K562 (cell line): ENCODE results near the gene SAE1. TPM values are rescaled to one million over a fixed set of nuclear protein-coding genes. Genes with fewer than 3 reads are reported as not detected.

Source experiments
- BCOR ChIP-seq: fragments of 450-650 bp; IDR thresholded peaks from 2 replicates; pipeline ENCODE4 v1.6.1; 2016
- FOXK2 ChIP-seq, 2 experiments: fragments of 450-650 bp; IDR thresholded peaks in 1 of 2; conservative IDR thresholded peaks in 1 of 2; 2 replicates each; pipeline ENCODE4 v1.6.1; 2016; ENCODE audit warnings: low read depth in 2 of 2, mild to moderate bottlenecking in 1 of 2
- FUS ChIP-seq: fragments of 200-400 bp; formaldehyde crosslinking; optimal IDR thresholded peaks from 2 replicates; pipeline ENCODE3; 2017; ENCODE audit warnings: low read depth, low read length
- KAT7 ChIP-seq: sonication (generic); formaldehyde crosslinking; IDR thresholded peaks from 2 replicates; pipeline ENCODE4 v1.8.0; 2022; ENCODE audit warnings: missing genetic modification reagents, mild to moderate bottlenecking, borderline replicate concordance
- MIER1 ChIP-seq: fragments of 450-650 bp; IDR thresholded peaks from 2 replicates; pipeline ENCODE4 v1.6.1; 2016; ENCODE audit warnings: antibody characterized with exemption, mild to moderate bottlenecking, low read depth
- NR3C1 ChIP-seq: sonication (generic); formaldehyde crosslinking; IDR thresholded peaks from 2 replicates; pipeline ENCODE4 v1.8.1; 2022; ENCODE audit warnings: missing genetic modification reagents
- RUNX1 ChIP-seq: sonication (generic); IDR thresholded peaks from 2 replicates; pipeline ENCODE4 v1.6.1; 2016; ENCODE audit warnings: antibody characterized with exemption, low read depth
- TEAD1 ChIP-seq, 2 experiments: fragments of 450-650 bp in 1 of 2; sonication (generic) in 1 of 2; formaldehyde crosslinking; IDR thresholded peaks; 2 replicates each; pipeline versions ENCODE4 v1.4.0 to v1.8.0; 2020 to 2022; ENCODE audit warnings: mild to moderate bottlenecking in 2 of 2, missing genetic modification reagents in 1 of 2
- TOE1 ChIP-seq, 2 experiments: fragments of 450-650 bp in 1 of 2; sonication (generic) in 1 of 2; formaldehyde crosslinking in 1 of 2; IDR thresholded peaks; 2 replicates each; pipeline versions ENCODE4 v1.7.1 to v1.8.0; 2016 to 2022; ENCODE audit warnings: borderline replicate concordance in 2 of 2, mild to moderate bottlenecking in 2 of 2, antibody characterized with exemption in 1 of 2, inconsistent platforms in 1 of 2, low read depth in 1 of 2, missing genetic modification reagents in 1 of 2, moderate library complexity in 1 of 2
- polyA plus RNA-seq, 8 experiments: library from polyadenylated mRNA; depleted of rRNA in 4 of 8; stranded (reverse) in 5 of 8; unstranded in 3 of 8; fragments of >200 nt; fragmentation: Nextera tagmentation in 2 of 8; fragmentation: Illumina TruSeq in 1 of 8; extraction: Ambion mirVana in 2 of 8; extraction: Trizol in 1 of 8; gene quantifications; 2 replicates each; pipeline versions ENCODE4 v1.2.1 to v1.2.3, GENCODE V29; 2011 to 2014; ENCODE audit warnings: inconsistent platforms in 1 of 8, missing spikeins in 1 of 8
- total RNA-seq, 7 experiments: library from RNA; depleted of rRNA in 6 of 7; stranded (reverse); fragments of >200 nt in 6 of 7; fragmentation: Illumina TruSeq in 2 of 7; extraction: Trizol in 2 of 7; gene quantifications; 2 replicates each; pipeline versions ENCODE4 v1.2.1 to v1.2.3, GENCODE V29; 2011 to 2021; ENCODE audit warnings: low replicate concordance in 1 of 7
- TF ChIP-seq, protein P1 (sequence below): fragments of 450-650 bp; IDR thresholded peaks from 2 replicates; pipeline ENCODE4 v1.6.1; 2016; ENCODE audit warnings: antibody characterized with exemption
- TF ChIP-seq, protein P2 (sequence below): fragments of 450-650 bp; formaldehyde crosslinking; IDR thresholded peaks from 2 replicates; pipeline ENCODE4 v1.4.0; 2020; ENCODE audit warnings: mild to moderate bottlenecking, moderate library complexity
- TF ChIP-seq, protein P3 (sequence below): fragments of 450-650 bp; IDR thresholded peaks from 2 replicates; pipeline ENCODE4 v1.6.1; 2017; ENCODE audit warnings: antibody characterized with exemption, mild to moderate bottlenecking
- TF ChIP-seq, protein P4 (sequence below): fragments of 450-650 bp; IDR thresholded peaks from 2 replicates; pipeline ENCODE4 v1.6.1; 2016
- TF ChIP-seq, protein P5 (sequence below): sonication (generic); formaldehyde crosslinking; IDR thresholded peaks from 2 replicates; pipeline ENCODE4 v1.8.0; 2022; ENCODE audit warnings: missing genetic modification reagents, mild to moderate bottlenecking, moderate library complexity, borderline replicate concordance
- TF ChIP-seq, protein P6 (sequence below), 2 experiments: fragments of 200-800 bp in 1 of 2; sonication (Bioruptor generic) in 1 of 2; sonication (generic) in 1 of 2; formaldehyde crosslinking in 1 of 2; IDR thresholded peaks in 1 of 2; conservative IDR thresholded peaks in 1 of 2; 2 replicates each; pipeline versions ENCODE4 v1.5.0 to v1.6.1; 2016 to 2020; ENCODE audit warnings: missing compliant biosample characterization in 1 of 2, missing genetic modification characterization in 1 of 2, missing genetic modification reagents in 1 of 2

Gene SAE1
- total and polyA plus RNA-seq, 9 of the 15 experiments (the other 6 are each of a cell fraction or from before 2014, with no cell fraction given): 82.8 to 299 (median 217) TPM

DNA sequence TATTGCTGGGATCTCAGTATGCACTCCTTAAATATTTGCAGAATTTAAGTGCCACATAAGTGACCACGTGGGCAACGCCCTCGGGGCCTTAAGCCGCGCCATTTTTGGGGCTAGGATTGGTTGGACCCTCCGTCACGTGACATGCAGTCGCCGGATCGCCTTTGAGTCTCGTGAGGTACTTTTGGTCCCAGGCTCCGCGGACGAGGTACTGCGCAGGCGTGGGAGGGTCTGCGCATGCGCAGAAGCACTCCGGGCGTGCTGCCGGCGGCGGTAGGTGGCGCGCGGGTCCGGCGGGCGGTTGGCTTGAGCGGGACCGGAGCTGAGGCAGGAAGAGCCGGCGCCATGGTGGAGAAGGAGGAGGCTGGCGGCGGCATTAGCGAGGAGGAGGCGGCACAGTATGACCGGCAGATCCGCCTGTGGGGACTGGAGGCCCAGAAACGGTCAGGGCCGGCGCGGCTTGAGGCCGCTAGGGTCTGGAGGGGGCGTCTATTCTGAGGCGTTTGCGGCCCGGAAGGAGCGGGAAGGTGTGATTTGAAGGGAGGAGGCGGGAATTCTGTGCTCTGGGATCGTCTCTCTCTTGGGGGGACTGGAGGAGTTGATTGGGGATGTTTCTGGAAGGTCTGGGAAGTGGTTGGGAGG lies at the start of gene SAE1 (continued):
- TF ChIP-seq, protein P1, sequence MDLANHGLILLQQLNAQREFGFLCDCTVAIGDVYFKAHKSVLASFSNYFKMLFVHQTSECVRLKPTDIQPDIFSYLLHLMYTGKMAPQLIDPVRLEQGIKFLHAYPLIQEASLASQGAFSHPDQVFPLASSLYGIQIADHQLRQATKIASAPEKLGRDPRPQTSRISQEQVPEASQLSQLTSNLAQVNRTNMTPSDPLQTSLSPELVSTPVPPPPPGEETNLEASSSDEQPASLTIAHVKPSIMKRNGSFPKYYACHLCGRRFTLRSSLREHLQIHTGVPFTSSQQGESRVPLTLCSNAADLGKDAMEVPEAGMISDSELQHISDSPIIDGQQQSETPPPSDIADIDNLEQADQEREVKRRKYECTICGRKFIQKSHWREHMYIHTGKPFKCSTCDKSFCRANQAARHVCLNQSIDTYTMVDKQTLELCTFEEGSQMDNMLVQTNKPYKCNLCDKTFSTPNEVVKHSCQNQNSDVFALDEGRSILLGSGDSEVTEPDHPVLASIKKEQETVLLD: peak; percentile 100
- TF ChIP-seq FUS (no peak), KAT7 (CRISPR knock-in tag) (0 out of 2 replicates have a peak, but pooled peaks have one; percentile 85), FOXK2 (conservative IDR thresholded peaks at IDR 0.05 in 1 of 2, IDR thresholded peaks at IDR 0.05 in 1 of 2; ENCODE audit: low read depth in 2 of 2) (peak; percentile 22 to 93; a peak in 3 of 4 replicates), BCOR (peak; percentile 67; the same call in 1 of the 2 replicates), NR3C1 (CRISPR knock-in tag) (no peak), RUNX1 (0 out of 2 replicates have a peak, but pooled peaks have one; percentile 64), TEAD1 (CRISPR knock-in tag; IDR thresholded peaks at IDR 0.05) (no peak), MIER1 (no peak), TOE1 (IDR thresholded peaks at IDR 0.05; ENCODE audit: borderline replicate concordance) (peak; percentile 100), TOE1 (CRISPR knock-in tag; IDR thresholded peaks at IDR 0.05; ENCODE audit: borderline replicate concordance, low read depth) (0 out of 2 replicates have a peak, but pooled peaks have one; percentile 75)
- TF ChIP-seq, protein P2, sequence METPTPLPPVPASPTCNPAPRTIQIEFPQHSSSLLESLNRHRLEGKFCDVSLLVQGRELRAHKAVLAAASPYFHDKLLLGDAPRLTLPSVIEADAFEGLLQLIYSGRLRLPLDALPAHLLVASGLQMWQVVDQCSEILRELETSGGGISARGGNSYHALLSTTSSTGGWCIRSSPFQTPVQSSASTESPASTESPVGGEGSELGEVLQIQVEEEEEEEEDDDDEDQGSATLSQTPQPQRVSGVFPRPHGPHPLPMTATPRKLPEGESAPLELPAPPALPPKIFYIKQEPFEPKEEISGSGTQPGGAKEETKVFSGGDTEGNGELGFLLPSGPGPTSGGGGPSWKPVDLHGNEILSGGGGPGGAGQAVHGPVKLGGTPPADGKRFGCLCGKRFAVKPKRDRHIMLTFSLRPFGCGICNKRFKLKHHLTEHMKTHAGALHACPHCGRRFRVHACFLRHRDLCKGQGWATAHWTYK (CRISPR knock-in tag): peak; percentile 79; the same call in 1 of the 2 replicates
- TF ChIP-seq, protein P3, sequence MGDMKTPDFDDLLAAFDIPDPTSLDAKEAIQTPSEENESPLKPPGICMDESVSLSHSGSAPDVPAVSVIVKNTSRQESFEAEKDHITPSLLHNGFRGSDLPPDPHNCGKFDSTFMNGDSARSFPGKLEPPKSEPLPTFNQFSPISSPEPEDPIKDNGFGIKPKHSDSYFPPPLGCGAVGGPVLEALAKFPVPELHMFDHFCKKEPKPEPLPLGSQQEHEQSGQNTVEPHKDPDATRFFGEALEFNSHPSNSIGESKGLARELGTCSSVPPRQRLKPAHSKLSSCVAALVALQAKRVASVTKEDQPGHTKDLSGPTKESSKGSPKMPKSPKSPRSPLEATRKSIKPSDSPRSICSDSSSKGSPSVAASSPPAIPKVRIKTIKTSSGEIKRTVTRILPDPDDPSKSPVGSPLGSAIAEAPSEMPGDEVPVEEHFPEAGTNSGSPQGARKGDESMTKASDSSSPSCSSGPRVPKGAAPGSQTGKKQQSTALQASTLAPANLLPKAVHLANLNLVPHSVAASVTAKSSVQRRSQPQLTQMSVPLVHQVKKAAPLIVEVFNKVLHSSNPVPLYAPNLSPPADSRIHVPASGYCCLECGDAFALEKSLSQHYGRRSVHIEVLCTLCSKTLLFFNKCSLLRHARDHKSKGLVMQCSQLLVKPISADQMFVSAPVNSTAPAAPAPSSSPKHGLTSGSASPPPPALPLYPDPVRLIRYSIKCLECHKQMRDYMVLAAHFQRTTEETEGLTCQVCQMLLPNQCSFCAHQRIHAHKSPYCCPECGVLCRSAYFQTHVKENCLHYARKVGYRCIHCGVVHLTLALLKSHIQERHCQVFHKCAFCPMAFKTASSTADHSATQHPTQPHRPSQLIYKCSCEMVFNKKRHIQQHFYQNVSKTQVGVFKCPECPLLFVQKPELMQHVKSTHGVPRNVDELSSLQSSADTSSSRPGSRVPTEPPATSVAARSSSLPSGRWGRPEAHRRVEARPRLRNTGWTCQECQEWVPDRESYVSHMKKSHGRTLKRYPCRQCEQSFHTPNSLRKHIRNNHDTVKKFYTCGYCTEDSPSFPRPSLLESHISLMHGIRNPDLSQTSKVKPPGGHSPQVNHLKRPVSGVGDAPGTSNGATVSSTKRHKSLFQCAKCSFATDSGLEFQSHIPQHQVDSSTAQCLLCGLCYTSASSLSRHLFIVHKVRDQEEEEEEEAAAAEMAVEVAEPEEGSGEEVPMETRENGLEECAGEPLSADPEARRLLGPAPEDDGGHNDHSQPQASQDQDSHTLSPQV: peak; percentile 92
- TF ChIP-seq, protein P4, sequence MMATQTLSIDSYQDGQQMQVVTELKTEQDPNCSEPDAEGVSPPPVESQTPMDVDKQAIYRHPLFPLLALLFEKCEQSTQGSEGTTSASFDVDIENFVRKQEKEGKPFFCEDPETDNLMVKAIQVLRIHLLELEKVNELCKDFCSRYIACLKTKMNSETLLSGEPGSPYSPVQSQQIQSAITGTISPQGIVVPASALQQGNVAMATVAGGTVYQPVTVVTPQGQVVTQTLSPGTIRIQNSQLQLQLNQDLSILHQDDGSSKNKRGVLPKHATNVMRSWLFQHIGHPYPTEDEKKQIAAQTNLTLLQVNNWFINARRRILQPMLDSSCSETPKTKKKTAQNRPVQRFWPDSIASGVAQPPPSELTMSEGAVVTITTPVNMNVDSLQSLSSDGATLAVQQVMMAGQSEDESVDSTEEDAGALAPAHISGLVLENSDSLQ: peak; percentile 65
- TF ChIP-seq, protein P5, sequence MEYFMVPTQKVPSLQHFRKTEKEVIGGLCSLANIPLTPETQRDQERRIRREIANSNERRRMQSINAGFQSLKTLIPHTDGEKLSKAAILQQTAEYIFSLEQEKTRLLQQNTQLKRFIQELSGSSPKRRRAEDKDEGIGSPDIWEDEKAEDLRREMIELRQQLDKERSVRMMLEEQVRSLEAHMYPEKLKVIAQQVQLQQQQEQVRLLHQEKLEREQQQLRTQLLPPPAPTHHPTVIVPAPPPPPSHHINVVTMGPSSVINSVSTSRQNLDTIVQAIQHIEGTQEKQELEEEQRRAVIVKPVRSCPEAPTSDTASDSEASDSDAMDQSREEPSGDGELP (CRISPR knock-in tag): peak; percentile 77
- TF ChIP-seq, protein P6, sequence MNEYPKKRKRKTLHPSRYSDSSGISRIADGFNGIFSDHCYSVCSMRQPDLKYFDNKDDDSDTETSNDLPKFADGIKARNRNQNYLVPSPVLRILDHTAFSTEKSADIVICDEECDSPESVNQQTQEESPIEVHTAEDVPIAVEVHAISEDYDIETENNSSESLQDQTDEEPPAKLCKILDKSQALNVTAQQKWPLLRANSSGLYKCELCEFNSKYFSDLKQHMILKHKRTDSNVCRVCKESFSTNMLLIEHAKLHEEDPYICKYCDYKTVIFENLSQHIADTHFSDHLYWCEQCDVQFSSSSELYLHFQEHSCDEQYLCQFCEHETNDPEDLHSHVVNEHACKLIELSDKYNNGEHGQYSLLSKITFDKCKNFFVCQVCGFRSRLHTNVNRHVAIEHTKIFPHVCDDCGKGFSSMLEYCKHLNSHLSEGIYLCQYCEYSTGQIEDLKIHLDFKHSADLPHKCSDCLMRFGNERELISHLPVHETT (CRISPR knock-in tag; conservative IDR thresholded peaks at IDR 0.05 in 1 of 2, IDR thresholded peaks at IDR 0.05 in 1 of 2): peak in 1 of 2 experiments; percentile 80; a peak in 2 of 4 replicates
